GM12874 (cell line): ENCODE results near the gene PLP1.

Experiments
- CTCF ChIP-seq: IDR thresholded peaks from 2 replicates; pipeline ENCODE4 v1.5.1; 2011; ENCODE audit warnings: low read depth, mild to moderate bottlenecking, control low read depth, low read length, moderate library complexity; ENCODE audit not compliant: insufficient read depth

Gene PLP1

DNA sequence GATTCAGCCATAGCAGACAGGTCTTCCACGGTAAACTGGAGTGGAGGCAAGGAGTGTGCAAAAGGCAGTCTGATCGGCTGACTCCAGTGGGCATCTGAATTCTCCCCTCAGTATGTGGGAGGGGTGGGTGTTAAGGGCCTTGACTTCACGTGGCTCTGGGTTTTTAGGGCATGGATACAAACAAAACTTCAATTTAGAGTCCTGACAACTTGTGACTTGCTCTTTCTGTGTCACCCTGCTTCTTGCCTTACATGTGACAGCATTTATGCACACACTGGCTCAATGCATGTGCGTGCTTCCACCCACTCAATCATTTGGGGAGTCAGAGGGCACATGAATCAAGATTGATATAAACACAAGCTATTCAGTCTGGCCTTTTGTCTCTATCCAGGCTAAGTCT is 17.5 kb downstream of the PLP1 start:
- TF ChIP-seq CTCF: no peak

GRCh38 chrX:103797691-103798090 is 21.1 kb downstream of the PLP1 start:
- TF ChIP-seq CTCF: no peak

GRCh38 chrX:103800318-103800717 is 23.7 kb downstream of the PLP1 start:
- TF ChIP-seq CTCF: no peak

DNA sequence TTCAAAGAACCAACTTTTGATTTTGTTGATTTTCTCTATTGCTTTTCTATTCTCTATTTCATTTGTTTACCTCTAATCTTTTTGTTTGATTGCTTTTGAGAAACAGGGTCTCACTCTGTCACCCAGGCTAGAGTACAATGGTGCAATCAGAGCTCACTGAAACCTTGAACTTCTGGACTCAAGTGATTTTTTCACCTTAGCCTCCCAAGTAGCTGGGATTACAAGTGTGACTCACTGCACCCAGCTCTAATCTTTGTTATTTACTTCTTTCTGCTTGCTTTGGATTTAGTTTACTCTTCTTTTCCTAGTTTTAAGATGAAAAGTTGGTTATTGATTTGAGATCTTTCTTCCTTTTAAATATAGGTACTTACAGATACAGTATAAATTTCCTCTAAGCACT is 29.2 kb downstream of the PLP1 start:
- no peak for TF ChIP-seq CTCF

DNA sequence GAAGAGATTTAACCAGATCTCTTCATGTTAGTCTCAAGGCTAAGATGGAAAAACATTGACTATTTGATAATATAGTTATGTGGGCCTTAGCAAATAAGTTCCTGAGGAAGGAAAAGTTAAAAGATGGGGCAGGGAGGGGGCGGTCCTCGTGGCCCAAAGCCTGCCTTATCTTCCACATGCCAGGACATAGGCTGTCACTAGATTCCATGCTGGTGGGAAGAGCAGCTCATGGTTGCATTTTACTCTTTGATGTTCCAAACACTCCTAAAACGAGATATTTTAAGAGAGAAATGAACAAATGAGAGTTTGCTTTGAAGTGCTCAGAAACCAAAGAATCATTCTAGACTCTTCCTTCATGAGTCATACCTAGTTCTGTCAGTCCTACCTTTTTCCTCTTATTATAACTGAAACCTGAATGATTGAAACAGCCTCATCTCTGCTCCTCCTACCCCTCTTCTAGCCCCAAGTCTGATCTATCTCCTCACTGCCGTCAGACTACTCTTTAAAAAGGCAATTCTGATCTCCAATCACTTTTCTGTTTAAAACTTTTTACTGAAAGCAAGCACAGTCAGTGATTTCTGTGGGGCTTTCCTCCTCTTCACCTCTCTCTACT is 30.3 kb downstream of the PLP1 start:
- TF ChIP-seq CTCF: no peak

DNA sequence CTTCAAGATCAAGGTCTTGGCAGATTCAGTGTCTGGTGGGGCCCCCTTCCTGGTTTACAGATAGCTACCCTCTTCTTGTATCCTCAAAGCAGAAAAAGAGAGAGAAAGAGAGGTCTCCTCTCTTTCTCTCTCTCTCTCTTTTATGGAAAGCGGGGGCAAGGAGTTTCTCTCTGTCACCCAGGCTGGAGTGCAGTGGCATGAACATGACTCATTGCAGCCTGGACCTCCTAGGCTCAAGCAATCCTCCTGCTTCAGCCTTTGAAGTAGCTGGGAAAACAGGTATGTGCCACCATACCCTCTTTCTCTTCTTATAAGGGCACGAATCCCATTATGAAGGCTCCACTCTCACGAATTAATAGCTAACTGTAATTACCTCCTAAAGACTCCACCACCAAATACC is 35.2 kb downstream of the PLP1 start:
- TF ChIP-seq CTCF: no peak

DNA sequence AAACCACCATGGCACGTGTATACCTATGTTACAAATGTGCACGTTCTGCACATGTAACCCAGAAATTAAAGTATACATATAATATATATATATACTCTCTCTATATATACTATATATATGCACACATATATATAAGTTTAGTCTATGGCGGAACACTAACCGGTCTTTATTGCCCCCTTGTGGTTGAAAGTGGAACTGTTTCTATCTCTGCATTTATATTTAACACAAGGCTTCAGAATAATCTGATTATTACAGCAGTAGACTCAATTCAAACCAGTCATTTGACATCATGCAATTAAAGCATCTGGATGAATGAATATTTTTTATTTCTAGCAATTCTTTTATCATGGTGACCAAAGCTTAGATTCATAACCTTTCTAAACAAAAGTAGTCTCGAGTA is 40.9 kb downstream of the PLP1 start:
- TF ChIP-seq CTCF: no peak; the same call in 1 of the 2 replicates
